Thoracic aorta (tissue), 2 donors: Measurements from ENCODE around the gene NLRP2B. TPM values are rescaled to one million over a fixed set of nuclear protein-coding genes. Genes with fewer than 3 reads are reported as not detected.
"Not testable (repeated sequence)": the region's sequence is repeated elsewhere in the genome, so short reads cannot be mapped to it uniquely, and the experiment has no call there.

Experiments
- ATAC-seq: fragments of 150-250 bp; one replicate; pipeline ENCODE4 v1.8.0; 2017; ENCODE audit warnings: low read depth; ENCODE audit not compliant: insufficient number of reproducible peaks, low FRiP score
- DNase-seq: peaks from one replicate; pipeline ENCODE4 v3.0.0-alpha.2; 2020; ENCODE audit warnings: low spot score
- H3K27ac ChIP-seq, 2 donors: fragments of 200-600 bp; sonication (generic); 1 replicate in 1 of 2; 2 replicates in 1 of 2; pipeline ENCODE4 v1.5.1; 2016; ENCODE audit warnings: mild to moderate bottlenecking in 2 of 2, moderate library complexity in 2 of 2
- H3K27me3 ChIP-seq: fragments of 200-600 bp; sonication (generic); replicated peaks from 2 replicates; pipeline ENCODE4 v1.6.0; 2016; ENCODE audit warnings: mild to moderate bottlenecking; ENCODE audit not compliant: insufficient read depth
- H3K36me3 ChIP-seq: fragments of 200-600 bp; sonication (generic); one replicate; pipeline ENCODE4 v1.5.1; 2016
- H3K4me1 ChIP-seq, 2 donors: fragments of 200-600 bp; sonication (generic); 1 replicate in 1 of 2; 2 replicates in 1 of 2; pipeline versions ENCODE4 v1.5.1 to v1.6.0; 2016; ENCODE audit warnings: low read depth in 2 of 2, mild to moderate bottlenecking in 1 of 2; ENCODE audit not compliant: control insufficient read depth in 1 of 2
- H3K4me3 ChIP-seq: fragments of 200-600 bp; sonication (generic); 2 replicates; pipeline ENCODE4 v1.5.1; 2016; ENCODE audit warnings: mild to moderate bottlenecking
- H3K9me3 ChIP-seq: fragments of 200-600 bp; sonication (generic); 2 replicates; pipeline ENCODE4 v1.5.1; 2016
- CTCF ChIP-seq: fragments of 200-600 bp; sonication (generic); IDR thresholded peaks from one replicate; pipeline ENCODE4 v1.5.1; 2019; ENCODE audit warnings: antibody characterized with exemption
- total RNA-seq, 2 donors: library from RNA; depleted of rRNA; stranded (reverse); fragments of >200 nt; gene quantifications; one replicate each; pipeline versions ENCODE4 v1.1.0 to v1.2.3, GENCODE V29; 2016

NLRP2B gene
- total RNA-seq, 2 donors from 2014 or later, result 0.14 to 0.95 TPM

- no peaks in the 10 kb centered on the region for H3K27me3 ChIP-seq
- H3K4me1 ChIP-seq, result no peaks in the 10 kb centered on the region
- DNase-seq (no peak), ATAC-seq (no peak)
- H3K36me3 ChIP-seq, result no peaks in the 10 kb centered on the region
- H3K9me3 ChIP-seq, result no peaks in the 10 kb centered on the region
- H3K4me3 ChIP-seq, result no peak overlapping the region
- no peak for TF ChIP-seq CTCF
- H3K27ac ChIP-seq, result no peak overlapping the region
Measured at GRCh38 chrX:57640674-57641016, 39.4 kb downstream of the NLRP2B start.

- not testable (repeated sequence) for ATAC-seq, H3K9me3 ChIP-seq, H3K4me3 ChIP-seq, DNase-seq, H3K36me3 ChIP-seq, H3K27me3 ChIP-seq, H3K4me1 ChIP-seq, H3K27ac ChIP-seq
Measured at GRCh38 chrX:57629438-57629837, 50.6 kb downstream of the NLRP2B start.

Other genes starting within 250 kb of the NLRP2B start
- gene ZXDB, start 88.2 kb downstream of the NLRP2B start, total RNA-seq, result 10 to 100 TPM; 16.5 to 17.6 TPM
- 10 to 100 TPM in 1 of 2 donors, 1 to 10 TPM in 1; 8.9 to 13.8 TPM for gene ZXDA, start 230.2 kb upstream of the NLRP2B start, total RNA-seq